IPS-18c (cell line): Measurements from ENCODE around the gene GNG11.
"Not testable (repeated sequence)": the region's sequence is repeated elsewhere in the genome, so short reads cannot be mapped to it uniquely, and the experiment has no call there.

Source experiments
- H3K4me3 ChIP-seq: 2 replicates; pipeline ENCODE4 v1.7.0; 2013; ENCODE audit warnings: low read depth, mild to moderate bottlenecking, low read length, moderate library complexity; ENCODE audit not compliant: insufficient read depth
- H3K9me3 ChIP-seq: one replicate; pipeline ENCODE4 v1.6.1; 2013; ENCODE audit warnings: mild to moderate bottlenecking, low read length, moderate library complexity; ENCODE audit not compliant: control insufficient read depth, insufficient read depth

Gene GNG11

GRCh38 chr7:93902777-93903423 lies 18.6 kb upstream of the GNG11 start:
- no peaks in the 10 kb centered on the region for H3K9me3 ChIP-seq
- no peak overlapping the region for H3K4me3 ChIP-seq

DNA sequence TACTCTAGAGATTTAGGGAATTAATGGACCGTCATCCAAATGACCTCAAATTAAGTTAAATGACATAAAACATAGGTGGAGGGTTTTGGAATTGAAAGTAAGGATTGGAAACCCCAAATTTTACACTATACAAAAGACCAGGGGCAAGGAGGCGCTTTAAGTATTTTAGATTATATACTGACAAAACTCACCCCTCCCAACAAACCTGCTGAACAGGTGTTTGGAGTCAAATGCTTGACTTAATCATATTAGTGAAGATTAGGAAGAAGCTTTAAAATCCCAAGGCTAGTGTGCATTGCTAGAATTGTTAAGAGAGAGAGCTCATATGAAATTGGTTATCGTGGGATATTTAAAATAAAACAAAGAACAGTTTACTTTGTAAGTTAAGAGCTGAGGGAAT lies 15.3 kb upstream of the GNG11 start, which contains the start of gene GNGT1:
Gene GNGT1, plus strand, starts transcription at position 301 of the 400 bp plus-strand sequence. CDS start 180 bp downstream, outside the sequence.
- H3K4me3 ChIP-seq, result no peak within 1 kb of the TSS
- H3K9me3 ChIP-seq, result no peaks in the 10 kb centered on the region

DNA sequence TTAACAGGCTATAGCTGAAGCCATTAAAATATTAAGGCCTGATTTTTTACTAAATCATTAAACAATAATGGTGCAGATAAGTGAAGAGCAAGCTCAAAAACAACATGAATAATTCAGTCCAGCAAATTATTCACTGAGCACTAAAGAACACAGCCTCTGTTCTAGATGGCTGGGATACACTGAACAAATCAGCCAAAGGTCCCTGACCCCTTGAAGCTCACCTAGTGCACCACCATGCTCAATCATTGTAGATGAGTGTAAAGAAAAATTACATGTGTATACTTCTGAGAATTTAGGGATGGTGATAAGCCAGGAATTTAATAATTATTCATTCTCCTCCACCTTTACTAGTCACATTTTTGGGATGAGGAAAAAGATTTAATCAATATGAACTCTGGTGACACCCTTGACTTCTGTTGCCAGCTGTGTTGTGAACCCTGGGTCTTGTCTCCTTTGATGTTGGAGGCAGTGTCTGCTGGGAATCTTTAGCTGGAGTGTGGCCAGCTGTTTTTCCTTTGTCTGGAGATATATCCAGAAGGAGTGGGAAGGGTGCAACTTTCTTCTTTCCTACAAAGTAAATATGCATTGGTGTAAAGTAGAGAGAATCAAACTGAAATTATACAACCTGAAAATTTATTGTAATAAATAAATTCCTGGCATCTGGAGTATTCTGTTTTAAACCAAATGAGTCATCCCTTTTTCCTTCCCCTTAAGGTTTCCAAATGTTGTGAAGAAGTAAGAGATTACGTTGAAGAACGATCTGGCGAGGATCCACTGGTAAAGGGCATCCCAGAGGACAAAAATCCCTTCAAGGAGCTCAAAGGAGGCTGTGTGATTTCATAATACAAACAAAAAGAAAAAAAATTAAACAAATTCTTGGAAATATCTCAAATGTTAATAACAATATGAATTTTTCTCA lies 11.2 kb upstream of the GNG11 start:
- Histone ChIP-seq H3K4me3 (no peak overlapping the region), H3K9me3 (no peaks in the 10 kb centered on the region)

GRCh38 chr7:93911242-93911641 lies 10.3 kb upstream of the GNG11 start:
- H3K9me3 ChIP-seq, H3K4me3 ChIP-seq: not testable (repeated sequence)

DNA sequence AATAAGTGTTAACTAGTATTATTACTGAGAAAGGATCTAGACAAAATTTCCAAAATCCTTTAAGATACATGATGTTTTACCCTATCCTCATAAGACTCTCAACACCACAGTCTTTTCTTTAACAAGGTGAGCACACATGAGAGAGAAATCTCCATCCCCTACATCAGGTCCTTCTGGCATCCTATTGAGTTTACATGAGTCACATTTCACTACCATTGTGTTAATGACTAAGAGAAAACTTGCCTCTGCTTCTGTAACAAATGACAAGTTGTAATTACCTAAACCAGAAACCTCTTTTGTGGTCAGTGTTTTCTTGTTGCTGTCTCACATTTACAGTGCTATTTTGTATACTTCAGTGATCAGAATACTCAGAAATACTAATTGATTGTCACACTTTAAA lies 9.9 kb upstream of the GNG11 start:
- not testable (repeated sequence) for H3K9me3 ChIP-seq, H3K4me3 ChIP-seq

- Histone ChIP-seq H3K9me3 (no peaks in the 10 kb centered on the region), H3K4me3 (no peak overlapping the region)
Measured at GRCh38 chr7:93913197-93913596, 8.3 kb upstream of the GNG11 start.

DNA sequence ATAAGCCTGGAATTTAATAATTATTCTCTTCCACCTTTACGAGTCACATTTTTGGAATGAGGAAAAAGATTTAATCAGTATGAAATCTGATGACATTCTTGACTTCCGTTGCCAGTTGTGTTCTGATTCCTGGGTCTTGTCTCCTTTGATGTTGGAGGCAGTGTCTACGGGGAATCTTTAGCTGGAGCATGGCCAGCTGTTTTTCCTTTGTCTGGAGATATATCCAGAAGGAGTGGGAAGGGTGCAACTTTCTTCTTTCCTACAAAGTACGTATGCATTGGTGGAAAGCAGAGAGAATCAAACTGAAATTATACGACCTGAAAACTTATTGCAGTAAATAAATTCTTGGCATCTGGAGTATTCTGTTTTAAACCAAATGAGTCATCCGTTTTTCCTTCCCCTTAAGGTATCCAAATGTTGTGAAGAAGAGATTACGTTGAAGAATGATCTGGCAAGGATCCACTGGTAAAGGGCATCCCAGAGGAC lies 6.9 kb upstream of the GNG11 start:
- Histone ChIP-seq H3K9me3 (no peaks in the 10 kb centered on the region), H3K4me3 (no peak overlapping the region)

- H3K4me3 ChIP-seq, H3K9me3 ChIP-seq: not testable (repeated sequence)
Measured at GRCh38 chr7:93915206-93915842, 6.2 kb upstream of the GNG11 start.

GRCh38 chr7:93915888-93916287 lies 5.6 kb upstream of the GNG11 start:
- H3K4me3 ChIP-seq, result not testable (repeated sequence)

GRCh38 chr7:93916315-93916714 lies 5.2 kb upstream of the GNG11 start:
- not testable (repeated sequence) for H3K4me3 ChIP-seq, H3K9me3 ChIP-seq

More at GRCh38 chr7:93915888-93916287, 5.6 kb upstream of the GNG11 start:
- not testable (repeated sequence) for H3K9me3 ChIP-seq

- no peak overlapping the region for H3K4me3 ChIP-seq
Measured at GRCh38 chr7:93920496-93921182, 896 bp upstream of the GNG11 start.

DNA sequence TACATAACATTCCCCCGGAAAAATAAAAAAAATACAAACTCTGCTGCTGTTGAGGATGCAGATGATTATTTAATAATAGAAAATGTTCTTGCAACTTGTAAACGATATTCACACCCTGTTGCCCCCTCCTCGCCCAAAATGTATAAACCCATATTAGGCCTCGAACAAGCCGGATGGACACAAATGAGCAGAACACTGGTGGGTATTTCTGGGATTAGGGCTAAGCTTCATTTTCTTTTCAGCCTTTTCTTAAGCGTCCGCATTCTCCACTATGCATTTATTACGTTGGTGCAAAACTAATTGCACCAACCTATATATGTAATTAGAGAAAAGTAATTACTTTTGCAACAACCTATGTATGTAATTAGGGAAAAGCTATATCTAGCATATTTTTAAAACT lies 349 bp upstream of the GNG11 start:
- H3K9me3 ChIP-seq, result no peaks in the 10 kb centered on the region
- H3K4me3 ChIP-seq, result peak overlapping the region; percentile 70; the same call in 1 of the 2 replicates

More at GRCh38 chr7:93920496-93921182, 896 bp upstream of the GNG11 start:
- H3K9me3 ChIP-seq, result no peaks in the 10 kb centered on the region

GRCh38 chr7:93923296-93923695 lies 1.8 kb downstream of the GNG11 start:
- Histone ChIP-seq H3K9me3 (no peaks in the 10 kb centered on the region), H3K4me3 (no peak overlapping the region)

DNA sequence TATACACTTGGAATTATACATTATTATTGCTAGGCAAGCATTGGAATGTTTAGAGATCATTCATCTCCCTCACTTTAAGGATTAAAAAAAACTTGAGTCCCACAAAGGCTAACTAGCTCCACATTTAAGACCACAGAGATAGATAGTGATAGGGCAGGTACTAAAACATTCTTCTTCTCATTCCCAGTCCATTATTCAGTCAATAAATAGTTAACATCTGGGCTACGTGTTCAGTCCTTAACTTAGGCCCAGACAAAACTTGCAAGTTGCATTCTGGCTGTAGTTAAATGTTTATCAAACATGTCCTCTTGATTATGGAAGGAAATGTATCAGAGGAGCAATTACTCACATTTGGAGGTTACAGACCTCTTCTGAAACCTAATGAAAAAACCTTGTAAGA lies 2.4 kb downstream of the GNG11 start:
- Histone ChIP-seq H3K9me3 (no peaks in the 10 kb centered on the region), H3K4me3 (no peak overlapping the region)

DNA sequence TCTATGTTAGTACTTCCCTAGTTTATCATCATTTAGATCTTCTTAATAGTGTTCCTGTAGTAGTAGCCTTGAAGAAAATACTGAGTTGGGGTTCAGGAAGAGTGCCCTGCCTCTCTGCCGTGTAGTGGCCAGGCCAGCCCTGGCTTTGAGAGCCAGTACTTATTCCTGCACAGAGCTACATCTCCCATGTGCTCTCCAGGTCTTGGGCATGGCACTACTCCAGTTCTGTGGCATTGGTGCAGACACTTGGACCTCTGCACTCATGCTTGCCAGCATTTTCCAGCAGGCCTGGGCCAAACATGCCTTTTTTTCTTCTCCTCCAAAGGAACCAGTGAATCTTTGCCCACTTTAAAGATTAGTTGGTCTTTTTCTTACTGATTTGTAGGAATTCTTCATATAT lies 5.3 kb downstream of the GNG11 start:
- H3K9me3 ChIP-seq, result no peaks in the 10 kb centered on the region
- H3K4me3 ChIP-seq, result no peak overlapping the region

- Histone ChIP-seq H3K9me3 (no peaks in the 10 kb centered on the region), H3K4me3 (no peak overlapping the region)
Measured at GRCh38 chr7:93927585-93927984, 6.0 kb downstream of the GNG11 start.

GRCh38 chr7:93931655-93932054 lies 10.1 kb downstream of the GNG11 start:
- H3K4me3 ChIP-seq, result no peak overlapping the region

More at GRCh38 chr7:93931655-93932054, 10.1 kb downstream of the GNG11 start:
- H3K9me3 ChIP-seq, result no peaks in the 10 kb centered on the region
